PFSK-1 (cell line): ENCODE results near the gene SBF1.

ENCODE experiments used
- FOXP2 ChIP-seq: optimal IDR thresholded peaks from 2 replicates; pipeline ENCODE3; 2011; ENCODE audit warnings: borderline replicate concordance, control low read depth, inconsistent platforms; ENCODE audit not compliant: insufficient read depth; ENCODE audit errors: extremely low read length, extremely low read depth
- POLR2AphosphoS5 ChIP-seq: IDR thresholded peaks from 2 replicates; pipeline ENCODE4 v1.6.1; 2012; ENCODE audit warnings: low read depth, mild to moderate bottlenecking, control low read depth, low read length, moderate library complexity
- REST ChIP-seq, 2 experiments: IDR thresholded peaks; 2 replicates each; pipeline versions ENCODE4 v1.6.1 to v1.8.0; 2011 to 2012; ENCODE audit warnings: low read depth in 2 of 2, low read length in 2 of 2, control low read depth in 1 of 2, inconsistent platforms in 1 of 2, mild to moderate bottlenecking in 1 of 2, moderate library complexity in 1 of 2; ENCODE audit not compliant: insufficient read depth in 1 of 2
- SIN3A ChIP-seq: IDR thresholded peaks from 2 replicates; pipeline ENCODE4 v1.6.1; 2012; ENCODE audit warnings: mild to moderate bottlenecking, low read length, moderate library complexity, borderline replicate concordance; ENCODE audit not compliant: insufficient read depth
- TAF1 ChIP-seq: IDR thresholded peaks from 2 replicates; pipeline ENCODE4 v1.6.1; 2012; ENCODE audit warnings: low read length, control low read depth, borderline replicate concordance; ENCODE audit not compliant: insufficient read depth

The SBF1 gene

GRCh38 chr22:50403701-50404101 lies 71.1 kb downstream of the SBF1 start:
- TF ChIP-seq TAF1 (no peak), SIN3A (no peak), FOXP2 (no peak), POLR2AphosphoS5 (no peak), REST (IDR thresholded peaks at IDR 0.05; ENCODE audit: insufficient read depth in 1 of 2, low read depth in 2 of 2, low read length in 2 of 2) (no peak)

GRCh38 chr22:50401907-50402306 lies 72.9 kb downstream of the SBF1 start:
- TF ChIP-seq POLR2AphosphoS5 (no peak), TAF1 (no peak), FOXP2 (no peak), REST (IDR thresholded peaks at IDR 0.05; ENCODE audit: insufficient read depth in 1 of 2, low read depth in 2 of 2, low read length in 2 of 2) (no peak), SIN3A (no peak)

GRCh38 chr22:50400931-50401330 lies 73.9 kb downstream of the SBF1 start:
- no peak for TF ChIP-seq REST (IDR thresholded peaks at IDR 0.05; ENCODE audit: insufficient read depth in 1 of 2, low read depth in 2 of 2, low read length in 2 of 2)
- no peak for TF ChIP-seq POLR2AphosphoS5
- no peak for TF ChIP-seq SIN3A
- no peak for TF ChIP-seq TAF1

- no peak for TF ChIP-seq FOXP2
- TF ChIP-seq POLR2AphosphoS5 = no peak
- TF ChIP-seq SIN3A = no peak
- TF ChIP-seq REST (IDR thresholded peaks at IDR 0.05; ENCODE audit: insufficient read depth in 1 of 2, low read depth in 2 of 2, low read length in 2 of 2) = no peak
- no peak for TF ChIP-seq TAF1
These were observed 74.4 kb downstream of the SBF1 start for GRCh38 chr22:50400406-50400805.

- no peak for TF ChIP-seq SIN3A
These were observed 75.0 kb downstream of the SBF1 start for GRCh38 chr22:50399751-50400331.
